ENCODE data around the gene GZMH. TPM values are rescaled to one million over a fixed set of nuclear protein-coding genes. Genes with fewer than 3 reads are reported as not detected.
"Not testable (repeated sequence)": the region's sequence is repeated elsewhere in the genome, so short reads cannot be mapped to it uniquely, and the experiment has no call there.

GZMH gene, protein sequence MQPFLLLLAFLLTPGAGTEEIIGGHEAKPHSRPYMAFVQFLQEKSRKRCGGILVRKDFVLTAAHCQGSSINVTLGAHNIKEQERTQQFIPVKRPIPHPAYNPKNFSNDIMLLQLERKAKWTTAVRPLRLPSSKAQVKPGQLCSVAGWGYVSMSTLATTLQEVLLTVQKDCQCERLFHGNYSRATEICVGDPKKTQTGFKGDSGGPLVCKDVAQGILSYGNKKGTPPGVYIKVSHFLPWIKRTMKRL
- total RNA-seq (ENCODE audit: low replicate concordance): not detected in 2 replicates
- long read RNA-seq: 0 reads

DNA sequence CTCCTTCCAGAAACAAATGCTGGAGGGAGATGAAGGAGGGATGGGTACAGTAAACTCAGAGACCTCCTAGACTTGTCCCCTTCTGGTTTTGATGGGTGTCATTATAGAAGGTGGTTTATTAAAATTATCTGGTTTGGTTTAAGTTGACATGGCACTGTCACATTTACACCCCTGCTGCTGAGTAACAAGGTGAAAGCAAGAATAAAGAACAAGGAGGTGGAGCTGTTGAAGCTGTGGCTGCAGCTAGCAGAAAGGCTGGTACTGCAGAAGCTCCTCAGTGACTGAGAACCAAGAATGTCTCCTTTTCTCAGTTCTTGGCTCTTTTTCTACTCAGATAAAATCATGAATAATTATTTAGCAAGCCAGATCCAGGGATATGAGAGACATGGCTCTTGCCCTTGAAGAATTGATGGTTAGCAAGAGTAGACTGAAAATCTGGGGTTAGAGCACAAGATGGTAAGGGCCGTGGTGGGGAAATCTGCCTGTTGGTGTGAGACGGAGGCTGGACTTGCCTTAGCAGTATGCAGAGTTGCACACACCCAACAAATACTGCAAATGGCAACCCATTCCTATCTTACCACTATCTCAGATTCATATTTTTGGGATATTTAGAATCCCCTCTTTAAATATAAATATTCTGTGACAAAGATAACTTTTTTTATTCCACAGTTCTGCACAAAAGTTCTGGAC is at the start of gene GZMH:
GZMH (minus strand) TSS at position 31 of the 690 bp plus-strand sequence. CDS start 72 bp downstream, outside the sequence.
- TF ChIP-seq, protein P1, sequence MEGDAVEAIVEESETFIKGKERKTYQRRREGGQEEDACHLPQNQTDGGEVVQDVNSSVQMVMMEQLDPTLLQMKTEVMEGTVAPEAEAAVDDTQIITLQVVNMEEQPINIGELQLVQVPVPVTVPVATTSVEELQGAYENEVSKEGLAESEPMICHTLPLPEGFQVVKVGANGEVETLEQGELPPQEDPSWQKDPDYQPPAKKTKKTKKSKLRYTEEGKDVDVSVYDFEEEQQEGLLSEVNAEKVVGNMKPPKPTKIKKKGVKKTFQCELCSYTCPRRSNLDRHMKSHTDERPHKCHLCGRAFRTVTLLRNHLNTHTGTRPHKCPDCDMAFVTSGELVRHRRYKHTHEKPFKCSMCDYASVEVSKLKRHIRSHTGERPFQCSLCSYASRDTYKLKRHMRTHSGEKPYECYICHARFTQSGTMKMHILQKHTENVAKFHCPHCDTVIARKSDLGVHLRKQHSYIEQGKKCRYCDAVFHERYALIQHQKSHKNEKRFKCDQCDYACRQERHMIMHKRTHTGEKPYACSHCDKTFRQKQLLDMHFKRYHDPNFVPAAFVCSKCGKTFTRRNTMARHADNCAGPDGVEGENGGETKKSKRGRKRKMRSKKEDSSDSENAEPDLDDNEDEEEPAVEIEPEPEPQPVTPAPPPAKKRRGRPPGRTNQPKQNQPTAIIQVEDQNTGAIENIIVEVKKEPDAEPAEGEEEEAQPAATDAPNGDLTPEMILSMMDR (conservative IDR thresholded peaks at IDR 0.05): no peak
- H3K36me3 Mint-ChIP-seq: no peaks in the 10 kb centered on the region
- no peak within 1 kb of the TSS for H3K27ac Mint-ChIP-seq
- H3K27me3 Mint-ChIP-seq: no peaks in the 10 kb centered on the region
- H3K4me1 Mint-ChIP-seq (ENCODE audit: unreplicated experiment): no peaks in the 10 kb centered on the region
- no peaks in the 10 kb centered on the region for H3K9me3 Mint-ChIP-seq
- no peak within 1 kb of the TSS for H3K4me3 Mint-ChIP-seq
- no peak for DNase-seq (ENCODE audit: extremely low spot score, unreplicated experiment)

DNA sequence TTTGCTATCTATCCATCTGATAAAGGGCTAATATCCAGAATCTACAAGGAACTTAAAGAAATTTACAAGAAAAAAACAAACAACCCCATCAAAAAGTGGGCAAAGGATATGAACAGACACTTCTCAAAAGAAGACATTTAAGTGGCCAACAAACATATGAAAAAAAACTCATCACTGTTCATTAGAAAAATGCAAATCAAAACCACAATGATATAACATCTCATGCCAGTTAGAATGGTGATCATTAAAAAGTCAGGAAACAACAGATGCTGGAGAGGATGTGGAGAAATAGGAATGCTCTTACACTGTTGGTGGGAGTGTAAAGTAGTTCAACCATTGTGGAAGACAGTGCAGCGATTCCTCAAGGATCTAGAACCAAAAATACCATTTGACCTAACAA is 38.9 kb upstream of the GZMH start:
- H3K36me3 Mint-ChIP-seq; H3K4me3 Mint-ChIP-seq; DNase-seq (ENCODE audit: extremely low spot score, unreplicated experiment); H3K27me3 Mint-ChIP-seq; H3K4me1 Mint-ChIP-seq (ENCODE audit: unreplicated experiment); H3K9me3 Mint-ChIP-seq; H3K27ac Mint-ChIP-seq: not testable (repeated sequence)

DNA sequence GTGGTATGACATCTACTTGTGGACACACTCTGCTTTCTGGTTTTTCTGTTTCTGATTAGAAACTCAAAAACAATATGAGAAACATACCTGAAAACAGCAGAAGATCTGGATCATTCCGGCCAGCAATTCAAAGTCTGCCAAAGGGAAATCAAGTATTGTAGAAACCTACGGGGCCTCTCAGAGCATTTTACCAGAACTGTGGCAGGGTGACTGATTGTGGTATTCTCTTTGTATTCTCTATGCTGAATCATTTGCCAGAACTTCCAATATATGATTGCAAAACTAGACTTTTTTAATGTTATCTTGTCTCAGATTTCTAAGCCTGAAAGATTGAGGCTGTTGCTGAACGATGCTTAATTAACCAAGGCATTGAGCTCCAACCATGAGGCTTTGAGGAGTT is 30.4 kb upstream of the GZMH start:
- no peak overlapping the region for H3K4me3 Mint-ChIP-seq
- TF ChIP-seq, protein P1 (conservative IDR thresholded peaks at IDR 0.05): no peak
- no peaks in the 10 kb centered on the region for H3K4me1 Mint-ChIP-seq (ENCODE audit: unreplicated experiment)
- no peaks in the 10 kb centered on the region for H3K9me3 Mint-ChIP-seq
- no peak overlapping the region for H3K27ac Mint-ChIP-seq
- H3K27me3 Mint-ChIP-seq: no peaks in the 10 kb centered on the region
- no peaks in the 10 kb centered on the region for H3K36me3 Mint-ChIP-seq
- DNase-seq (ENCODE audit: extremely low spot score, unreplicated experiment): no peak

DNA sequence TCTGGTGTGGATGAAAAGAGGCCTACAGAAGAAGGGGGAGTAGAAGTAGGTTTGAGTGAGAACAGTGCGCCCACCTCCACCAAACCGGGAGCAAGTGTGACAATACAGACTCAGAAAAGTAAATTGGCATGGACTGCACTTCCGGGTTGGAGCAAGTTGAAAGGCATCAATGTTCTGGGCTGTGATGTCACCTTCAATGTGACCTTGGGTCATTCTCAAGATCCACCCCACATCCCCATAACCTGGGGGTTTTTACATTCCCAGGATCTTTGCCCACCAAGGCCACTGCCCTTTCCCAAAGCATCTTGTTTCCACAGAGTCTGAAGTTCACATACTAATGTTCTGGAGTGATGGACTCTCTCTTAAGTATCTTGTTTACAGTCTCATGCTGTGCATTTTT is 29.8 kb upstream of the GZMH start:
- Mint-ChIP-seq H3K4me3 (no peak overlapping the region), H3K36me3 (no peaks in the 10 kb centered on the region), H3K9me3 (no peaks in the 10 kb centered on the region), H3K27ac (no peak overlapping the region), H3K27me3 (no peaks in the 10 kb centered on the region), H3K4me1 (ENCODE audit: unreplicated experiment) (no peaks in the 10 kb centered on the region)
- no peak for DNase-seq (ENCODE audit: extremely low spot score, unreplicated experiment)
- TF ChIP-seq, protein P1 (conservative IDR thresholded peaks at IDR 0.05): no peak

DNA sequence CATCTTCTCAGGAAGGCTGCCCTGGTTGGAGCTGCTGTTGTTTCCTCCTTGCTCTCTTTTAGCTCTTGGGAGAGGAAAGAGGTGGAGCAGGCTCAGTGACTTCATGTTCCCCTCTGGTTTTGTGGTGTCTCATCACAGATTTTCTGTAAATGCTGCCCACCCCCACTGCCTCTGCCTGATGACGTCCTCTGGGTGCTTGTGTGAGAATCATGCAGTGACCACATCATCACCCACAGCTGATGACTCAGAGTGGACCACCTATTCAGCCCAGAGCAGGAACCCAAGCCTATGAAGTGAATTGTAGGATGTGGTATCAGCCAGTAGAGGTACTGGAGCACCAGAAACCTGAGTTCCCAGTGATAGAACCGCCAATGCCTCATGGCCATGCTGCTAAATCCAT is 24.7 kb upstream of the GZMH start, which contains the start of gene GZMB:
GZMB (minus strand) TSS at position 33 of the 400 bp plus-strand sequence; CDS start at position 3, 30 bp downstream.
- H3K36me3 Mint-ChIP-seq: no peaks in the 10 kb centered on the region
- H3K4me3 Mint-ChIP-seq: no peak within 1 kb of the TSS
- TF ChIP-seq, protein P1 (conservative IDR thresholded peaks at IDR 0.05): no peak
- H3K4me1 Mint-ChIP-seq (ENCODE audit: unreplicated experiment): no peaks in the 10 kb centered on the region
- H3K27ac Mint-ChIP-seq: no peak within 1 kb of the TSS
- no peaks in the 10 kb centered on the region for H3K9me3 Mint-ChIP-seq
- H3K27me3 Mint-ChIP-seq: no peaks in the 10 kb centered on the region
- DNase-seq (ENCODE audit: extremely low spot score, unreplicated experiment): no peak

DNA sequence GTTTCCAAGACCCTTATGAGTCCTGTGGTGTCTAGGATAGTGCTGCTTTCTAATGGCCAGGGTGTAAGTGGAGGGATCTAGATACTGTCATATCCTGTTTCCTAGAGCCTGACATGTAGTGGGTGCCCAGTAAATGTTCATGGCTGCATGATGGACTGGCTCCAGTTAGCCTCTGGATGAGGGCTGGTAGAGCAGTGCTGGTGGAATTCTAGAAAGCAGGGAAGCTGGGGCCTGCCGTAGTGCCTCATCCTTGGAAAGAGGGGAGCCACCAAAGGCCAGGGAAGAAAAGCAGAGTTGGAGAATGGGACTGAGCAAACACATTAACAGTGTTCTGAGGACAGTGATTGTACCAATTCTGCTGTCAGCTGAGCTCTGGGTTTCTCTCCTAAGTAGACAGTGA is 23.9 kb upstream of the GZMH start:
- Mint-ChIP-seq H3K4me1 (ENCODE audit: unreplicated experiment) (no peaks in the 10 kb centered on the region), H3K36me3 (no peaks in the 10 kb centered on the region), H3K9me3 (no peaks in the 10 kb centered on the region), H3K27me3 (no peaks in the 10 kb centered on the region), H3K27ac (no peak overlapping the region), H3K4me3 (no peak overlapping the region)
- no peak for DNase-seq (ENCODE audit: extremely low spot score, unreplicated experiment)
- TF ChIP-seq, protein P1 (conservative IDR thresholded peaks at IDR 0.05): no peak

Data from type B pancreatic cell (in vitro differentiated cells).